ENCODE measurements around the gene MEGF6. TPM values are rescaled to one million over a fixed set of nuclear protein-coding genes. Genes with fewer than 3 reads are reported as not detected.

MEGF6 gene
- total and polyA plus RNA-seq, 2 experiments from 2014 or later = 11.6 to 21.9 TPM

DNA sequence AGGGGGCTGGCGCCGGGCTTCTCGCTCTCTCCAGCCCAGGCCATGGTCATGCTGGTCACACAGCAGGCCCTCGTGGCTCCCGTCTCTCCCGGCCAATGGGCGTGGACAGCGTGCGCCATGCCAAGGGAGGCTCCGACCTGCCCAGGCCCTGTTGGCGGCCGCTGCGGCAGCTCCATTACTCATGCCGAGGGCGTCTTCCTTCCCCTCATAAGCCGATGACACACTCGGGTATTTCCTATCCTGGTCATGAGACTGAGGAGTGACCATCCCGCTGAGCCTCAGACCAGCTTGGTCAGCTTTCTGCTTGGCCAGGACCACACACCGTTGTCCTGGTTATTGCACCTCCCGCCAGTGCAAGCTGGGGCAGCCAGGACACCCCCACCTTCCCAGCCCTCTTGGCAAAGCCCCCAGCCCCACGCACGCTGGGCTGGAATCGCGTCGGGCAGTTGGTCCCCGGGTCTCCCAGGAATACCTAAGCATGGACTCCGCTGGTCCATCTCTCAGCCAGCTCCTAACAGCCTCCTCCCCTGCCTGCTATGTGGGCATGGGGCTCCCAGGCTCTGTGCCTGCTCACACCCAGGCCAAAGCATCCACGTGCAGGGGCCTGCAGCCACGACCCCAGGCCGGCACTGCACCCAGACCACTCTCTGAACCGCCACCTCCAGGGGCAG lies 107.0 kb downstream of the MEGF6 start:
- no peak for DNase-seq (ENCODE audit: low spot score)
- no peaks in the 10 kb centered on the region for H4K20me1 ChIP-seq (ENCODE audit: insufficient read depth, poor library complexity, severe bottlenecking)
- H3K9me2 ChIP-seq (replicated peaks; ENCODE audit: insufficient read depth) = no peaks in the 10 kb centered on the region
- no peak overlapping the region for H3K27ac ChIP-seq
- no peak overlapping the region for H3K4me3 ChIP-seq
- H3K79me2 ChIP-seq = no peaks in the 10 kb centered on the region
- H3K4me1 ChIP-seq (ENCODE audit: insufficient read depth) = no peaks in the 10 kb centered on the region
- no peaks in the 10 kb centered on the region for H3K27me3 ChIP-seq
- TF ChIP-seq CTCF (IDR thresholded peaks at IDR 0.05; ENCODE audit: poor library complexity) (no peak), EZH2phosphoT487 (IDR thresholded peaks at IDR 0.05; ENCODE audit: low read depth, severe bottlenecking, unreplicated experiment) (no peak), EZH2 (IDR thresholded peaks at IDR 0.05; ENCODE audit: borderline replicate concordance) (no peak)
- no peak overlapping the region for H3K4me2 ChIP-seq
- no peaks in the 10 kb centered on the region for H3K9me3 ChIP-seq (ENCODE audit: low read depth)
- no peak overlapping the region for H2AFZ ChIP-seq
- no peaks in the 10 kb centered on the region for H3K36me3 ChIP-seq (replicated peaks; ENCODE audit: insufficient read depth, low read depth)
- 91% methylated on average over 24 of the region's 31 CpGs for WGBS (ENCODE audit: low lambda C conversion rate, missing lambda C conversion rate)

GRCh38 chr1:3503525-3503886 lies 107.8 kb downstream of the MEGF6 start:
- no peaks in the 10 kb centered on the region for H3K36me3 ChIP-seq (replicated peaks; ENCODE audit: insufficient read depth, low read depth)
- 88% methylated on average over 6 of the region's 8 CpGs for WGBS (ENCODE audit: low lambda C conversion rate, missing lambda C conversion rate)
- no peak for DNase-seq (ENCODE audit: low spot score)
- no peak overlapping the region for H3K27ac ChIP-seq
- H3K79me2 ChIP-seq = no peaks in the 10 kb centered on the region
- H3K4me2 ChIP-seq = no peak overlapping the region
- no peaks in the 10 kb centered on the region for H3K4me1 ChIP-seq (ENCODE audit: insufficient read depth)
- H3K9me2 ChIP-seq (replicated peaks; ENCODE audit: insufficient read depth) = no peaks in the 10 kb centered on the region
- H4K20me1 ChIP-seq (ENCODE audit: insufficient read depth, poor library complexity, severe bottlenecking) = no peaks in the 10 kb centered on the region
- no peak overlapping the region for H3K4me3 ChIP-seq
- no peaks in the 10 kb centered on the region for H3K9me3 ChIP-seq (ENCODE audit: low read depth)
- H3K27me3 ChIP-seq = no peaks in the 10 kb centered on the region
- TF ChIP-seq CTCF (IDR thresholded peaks at IDR 0.05; ENCODE audit: poor library complexity) = no peak
- no peak for TF ChIP-seq EZH2phosphoT487 (IDR thresholded peaks at IDR 0.05; ENCODE audit: low read depth, severe bottlenecking, unreplicated experiment)
- no peak for TF ChIP-seq EZH2 (IDR thresholded peaks at IDR 0.05; ENCODE audit: borderline replicate concordance)
- H2AFZ ChIP-seq = no peak overlapping the region

- H3K27ac ChIP-seq = no peak overlapping the region
- H3K36me3 ChIP-seq (replicated peaks; ENCODE audit: insufficient read depth, low read depth) = no peaks in the 10 kb centered on the region
- no peaks in the 10 kb centered on the region for H3K79me2 ChIP-seq
- H3K4me1 ChIP-seq (ENCODE audit: insufficient read depth) = no peaks in the 10 kb centered on the region
- H4K20me1 ChIP-seq (ENCODE audit: insufficient read depth, poor library complexity, severe bottlenecking) = no peaks in the 10 kb centered on the region
- no peak overlapping the region for H3K4me3 ChIP-seq
- no peak for TF ChIP-seq CTCF (IDR thresholded peaks at IDR 0.05; ENCODE audit: poor library complexity)
- no peak for TF ChIP-seq EZH2phosphoT487 (IDR thresholded peaks at IDR 0.05; ENCODE audit: low read depth, severe bottlenecking, unreplicated experiment)
- no peak for TF ChIP-seq EZH2 (IDR thresholded peaks at IDR 0.05; ENCODE audit: borderline replicate concordance)
- no peak for DNase-seq (ENCODE audit: low spot score)
- 86% methylated on average over 22 of the region's 22 CpGs for WGBS (ENCODE audit: low lambda C conversion rate, missing lambda C conversion rate)
- H3K27me3 ChIP-seq = no peaks in the 10 kb centered on the region
- H3K4me2 ChIP-seq = no peak overlapping the region
- H3K9me3 ChIP-seq (ENCODE audit: low read depth) = no peaks in the 10 kb centered on the region
- no peak overlapping the region for H2AFZ ChIP-seq
- H3K9me2 ChIP-seq (replicated peaks; ENCODE audit: insufficient read depth) = no peaks in the 10 kb centered on the region
Observed at GRCh38 chr1:3502641-3503524, 108.4 kb downstream of the MEGF6 start.

Measured in hepatocyte (in vitro differentiated cells).